Body of pancreas (tissue), 4 donors: ENCODE results near the gene DYNLT5.

Source experiments
- POLR2A ChIP-seq, 3 donors: fragments of 450-650 bp; IDR thresholded peaks; one replicate each; pipeline ENCODE4 v1.6.1; 2016; ENCODE audit warnings: antibody characterized with exemption in 3 of 3, mild to moderate bottlenecking in 2 of 3
- TF ChIP-seq, protein P1 (sequence below), 7 experiments: fragments of 450-650 bp in 4 of 7; fragments of 200-600 bp in 3 of 7; sonication (generic) in 3 of 7; IDR thresholded peaks; one replicate each; pipeline ENCODE4 v1.5.1; 2016 to 2019; ENCODE audit warnings: antibody characterized with exemption in 7 of 7

DNA sequence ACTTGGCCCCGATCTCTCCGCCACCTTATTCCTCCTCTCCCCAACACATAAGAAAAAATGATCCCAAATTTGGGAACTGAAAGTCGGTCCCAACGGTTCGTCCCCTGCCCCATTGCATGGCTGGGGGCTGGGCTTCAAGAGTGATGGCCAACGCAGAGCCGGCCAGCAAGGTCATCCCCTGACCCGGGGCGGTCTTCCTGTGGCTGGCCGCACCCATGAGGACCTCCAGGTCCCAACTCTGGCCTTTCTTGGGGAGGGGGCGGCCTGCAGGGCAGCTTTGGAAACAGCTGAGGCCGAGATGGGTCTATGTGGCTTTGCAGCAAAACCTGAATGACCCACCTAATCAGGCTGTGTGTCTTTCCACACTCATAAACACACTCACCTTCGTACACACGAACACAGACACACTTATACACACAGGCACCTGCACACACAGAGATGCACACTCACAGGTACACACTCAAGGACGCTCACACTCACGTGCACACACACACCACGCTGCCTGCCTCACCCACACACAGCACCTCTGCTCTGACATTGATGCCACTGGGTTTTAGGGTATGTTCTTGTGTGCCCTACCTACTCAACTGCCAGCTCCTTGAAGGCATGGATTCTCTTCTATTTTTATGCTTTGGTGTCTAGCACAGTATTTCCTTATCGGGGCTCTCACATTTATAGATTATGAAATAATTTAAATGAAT lies 562 bp downstream of the DYNLT5 start:
- no peak for TF ChIP-seq POLR2A (IDR thresholded peaks at IDR 0.05)
- TF ChIP-seq, protein P1, sequence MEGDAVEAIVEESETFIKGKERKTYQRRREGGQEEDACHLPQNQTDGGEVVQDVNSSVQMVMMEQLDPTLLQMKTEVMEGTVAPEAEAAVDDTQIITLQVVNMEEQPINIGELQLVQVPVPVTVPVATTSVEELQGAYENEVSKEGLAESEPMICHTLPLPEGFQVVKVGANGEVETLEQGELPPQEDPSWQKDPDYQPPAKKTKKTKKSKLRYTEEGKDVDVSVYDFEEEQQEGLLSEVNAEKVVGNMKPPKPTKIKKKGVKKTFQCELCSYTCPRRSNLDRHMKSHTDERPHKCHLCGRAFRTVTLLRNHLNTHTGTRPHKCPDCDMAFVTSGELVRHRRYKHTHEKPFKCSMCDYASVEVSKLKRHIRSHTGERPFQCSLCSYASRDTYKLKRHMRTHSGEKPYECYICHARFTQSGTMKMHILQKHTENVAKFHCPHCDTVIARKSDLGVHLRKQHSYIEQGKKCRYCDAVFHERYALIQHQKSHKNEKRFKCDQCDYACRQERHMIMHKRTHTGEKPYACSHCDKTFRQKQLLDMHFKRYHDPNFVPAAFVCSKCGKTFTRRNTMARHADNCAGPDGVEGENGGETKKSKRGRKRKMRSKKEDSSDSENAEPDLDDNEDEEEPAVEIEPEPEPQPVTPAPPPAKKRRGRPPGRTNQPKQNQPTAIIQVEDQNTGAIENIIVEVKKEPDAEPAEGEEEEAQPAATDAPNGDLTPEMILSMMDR (IDR thresholded peaks at IDR 0.05) = no peak
